Measurements from ENCODE around the gene KRT1.

The KRT1 gene

GRCh38 chr12:52659395-52659794 lies 20.8 kb downstream of the KRT1 start:
- no peak for DNase-seq

GRCh38 chr12:52658196-52658595 lies 22.0 kb downstream of the KRT1 start:
- no peak for DNase-seq

GRCh38 chr12:52657250-52657902 lies 22.8 kb downstream of the KRT1 start:
- DNase-seq, result no peak

- DNase-seq, result no peak
Measured at GRCh38 chr12:52656616-52657015, 23.6 kb downstream of the KRT1 start.

GRCh38 chr12:52655720-52656124 lies 24.5 kb downstream of the KRT1 start:
- DNase-seq, result no peak

- no peak for DNase-seq
Measured at GRCh38 chr12:52655251-52655650, 25.0 kb downstream of the KRT1 start.

GRCh38 chr12:52651726-52652261 lies 28.4 kb downstream of the KRT1 start, which contains the start of gene KRT2:
TSS of gene KRT2 (minus strand) at chr12:52652211. CDS start at chr12:52652142, 69 bp downstream.
- DNase-seq, result no peak

- no peak for DNase-seq
Measured at GRCh38 chr12:52650520-52651081, 29.6 kb downstream of the KRT1 start.

GRCh38 chr12:52649066-52649465 lies 31.1 kb downstream of the KRT1 start:
- no peak for DNase-seq

GRCh38 chr12:52648012-52648550 lies 32.1 kb downstream of the KRT1 start:
- no peak for DNase-seq

GRCh38 chr12:52647601-52648000 lies 32.6 kb downstream of the KRT1 start:
- no peak for DNase-seq

GRCh38 chr12:52646613-52647012 lies 33.6 kb downstream of the KRT1 start:
- no peak for DNase-seq

- no peak for DNase-seq
Measured at GRCh38 chr12:52645982-52646381, 34.2 kb downstream of the KRT1 start.

- DNase-seq, result no peak
Measured at GRCh38 chr12:52645120-52645761, 35.0 kb downstream of the KRT1 start.

GRCh38 chr12:52644078-52644415 lies 36.2 kb downstream of the KRT1 start:
- no peak for DNase-seq

- DNase-seq, result no peak
Measured at GRCh38 chr12:52643233-52644077, 36.8 kb downstream of the KRT1 start.

GRCh38 chr12:52641468-52641867 lies 38.7 kb downstream of the KRT1 start:
- no peak for DNase-seq

GRCh38 chr12:52637299-52637698 lies 42.9 kb downstream of the KRT1 start:
- no peak for DNase-seq

GRCh38 chr12:52636592-52637258 lies 43.5 kb downstream of the KRT1 start:
- no peak for DNase-seq

GRCh38 chr12:52636189-52636588 lies 44.0 kb downstream of the KRT1 start:
- DNase-seq, result peak in 1 of 2 experiments; percentile 12

- no peak for DNase-seq
Measured at GRCh38 chr12:52634266-52635056, 45.7 kb downstream of the KRT1 start.

All from activated T-cell treated with anti-CD3 and anti-CD28 coated beads, Interleukin-2, amount 50 U/mL, for 48 hours (primary cell).